ENCODE data around the gene CCDC134. TPM values are rescaled to one million over a fixed set of nuclear protein-coding genes. Genes with fewer than 3 reads are reported as not detected.

The CCDC134 gene
- total and polyA plus RNA-seq, 9 of the 15 experiments (the other 6 are each of a cell fraction or from before 2014, with no cell fraction given) = 0.56 to 11.9 (median 5.3) TPM

DNA sequence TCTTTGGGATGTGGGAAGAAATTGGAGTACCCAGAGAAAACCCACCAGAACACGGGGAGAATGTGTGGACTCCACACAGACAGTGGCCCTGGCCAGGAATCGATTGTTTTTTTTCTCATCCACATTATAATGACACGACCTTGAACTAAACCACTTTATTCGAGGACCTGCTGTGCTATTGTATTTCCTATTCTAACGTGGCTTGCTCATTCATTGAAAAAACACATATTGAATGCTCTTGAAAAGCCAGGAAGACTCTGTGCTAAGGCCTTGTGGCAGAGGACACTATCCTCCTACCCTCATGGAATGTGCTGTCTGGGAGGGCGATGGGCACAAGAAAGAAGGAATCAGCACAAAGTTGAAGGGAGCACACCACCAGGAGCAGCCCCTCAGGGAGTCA lies 23.3 kb downstream of the CCDC134 start:
- Histone ChIP-seq H3K27me3 (ENCODE audit: control insufficient read depth in 2 of 2, insufficient read depth in 2 of 2, low read length in 2 of 2) (no peaks in the 10 kb centered on the region), H3K27ac (ENCODE audit: extremely low read depth, low read depth, low read length) (no peak overlapping the region), H3K36me3 (ENCODE audit: control insufficient read depth, insufficient read depth, low read length) (peaks cover 33% of the 10 kb centered on the region; the same call in 2 of the 3 replicates), H3K9ac (ENCODE audit: insufficient read depth in 1 of 2, low read depth in 2 of 2, low read length in 2 of 2) (peak overlapping the region in 1 of 2 experiments; percentile 35; a peak in 1 of 4 replicates), H2AFZ (ENCODE audit: low read depth, low read length) (no peak overlapping the region), H4K20me1 (replicated peaks; ENCODE audit: control insufficient read depth, insufficient read depth, low read length) (no peaks in the 10 kb centered on the region), H3K4me1 (replicated peaks in 1 of 2; ENCODE audit: control insufficient read depth in 2 of 2, insufficient read depth in 2 of 2, low read length in 2 of 2) (peaks cover 14 to 20% of the 10 kb centered on the region in 2 experiments; a peak in 4 of 5 replicates), H3K9me1 (ENCODE audit: control insufficient read depth, insufficient read depth, low read length) (no peaks in the 10 kb centered on the region), H3K79me2 (ENCODE audit: control insufficient read depth, insufficient read depth, low read length) (no peaks in the 10 kb centered on the region), H3K4me2 (ENCODE audit: insufficient read depth, low read length) (no peak overlapping the region), H3K4me3 (no peak overlapping the region), H3K9me3 (replicated peaks; ENCODE audit: control insufficient read depth, insufficient read depth, low read depth, low read length) (no peaks in the 10 kb centered on the region)
- BruUV-seq (replicated peaks) = no TSS peak
- no peak for DNase-seq (ENCODE audit: extremely low read depth in 1 of 4, low spot score in 3 of 4)
- TF ChIP-seq ZNF639 (CRISPR knock-in tag; conservative IDR thresholded peaks at IDR 0.05 in 1 of 2, IDR thresholded peaks at IDR 0.05 in 1 of 2) (no peak), SIX5 (IDR thresholded peaks at IDR 0.05; ENCODE audit: borderline replicate concordance in 1 of 2, insufficient read depth in 1 of 2, low read depth in 1 of 2, low read length in 2 of 2) (no peak), USF2 (CRISPR knock-in tag; IDR thresholded peaks at IDR 0.05) (no peak), ZNF512 (tag; IDR thresholded peaks at IDR 0.05) (no peak), ETS2 (tag; IDR thresholded peaks at IDR 0.05; ENCODE audit: borderline replicate concordance, poor library complexity, severe bottlenecking) (no peak), ZNF232 (CRISPR knock-in tag; IDR thresholded peaks at IDR 0.05) (no peak), HNRNPL (IDR thresholded peaks at IDR 0.05; ENCODE audit: low read depth, low read length) (no peak), FOXK2 (conservative IDR thresholded peaks at IDR 0.05 in 1 of 2, IDR thresholded peaks at IDR 0.05 in 1 of 2; ENCODE audit: low read depth in 2 of 2) (no peak), MNT (conservative IDR thresholded peaks at IDR 0.05) (no peak), MAFF (IDR thresholded peaks at IDR 0.05; ENCODE audit: low read length) (no peak), ZC3H11A (IDR thresholded peaks at IDR 0.05; ENCODE audit: low read depth, low read length) (no peak), TBL1XR1 (IDR thresholded peaks at IDR 0.05; ENCODE audit: low read length in 2 of 2) (no peak)
- ChIA-PET POLR2A (no interaction called here), CTCF (ENCODE audit: low intra/inter-chr PET ratio) (no interaction called here)
- 86% methylated on average over 4 of the region's 6 CpGs for WGBS (ENCODE audit: insufficient coverage, low coverage, missing lambda C conversion rate)
- intact Hi-C loops (cut with micrococcal nuclease) (loop anchor here (5.0 kb wide), 1 partner anchor 119 kb away; no protein-coding TSS in a partner anchor), in situ Hi-C loops (cut with MboI) (no loop called here)
- ATAC-seq = no peak
- FAIRE-seq = no peak

Measured in K562 (cell line).